ENCODE measurements around the gene CLEC4G. TPM values are rescaled to one million over a fixed set of nuclear protein-coding genes. Genes with fewer than 3 reads are reported as not detected.

CLEC4G gene
- total RNA-seq, 6 experiments from 2014 or later: 25.7 to 59.0 (median 38.2) TPM

- TF ChIP-seq, protein P1, sequence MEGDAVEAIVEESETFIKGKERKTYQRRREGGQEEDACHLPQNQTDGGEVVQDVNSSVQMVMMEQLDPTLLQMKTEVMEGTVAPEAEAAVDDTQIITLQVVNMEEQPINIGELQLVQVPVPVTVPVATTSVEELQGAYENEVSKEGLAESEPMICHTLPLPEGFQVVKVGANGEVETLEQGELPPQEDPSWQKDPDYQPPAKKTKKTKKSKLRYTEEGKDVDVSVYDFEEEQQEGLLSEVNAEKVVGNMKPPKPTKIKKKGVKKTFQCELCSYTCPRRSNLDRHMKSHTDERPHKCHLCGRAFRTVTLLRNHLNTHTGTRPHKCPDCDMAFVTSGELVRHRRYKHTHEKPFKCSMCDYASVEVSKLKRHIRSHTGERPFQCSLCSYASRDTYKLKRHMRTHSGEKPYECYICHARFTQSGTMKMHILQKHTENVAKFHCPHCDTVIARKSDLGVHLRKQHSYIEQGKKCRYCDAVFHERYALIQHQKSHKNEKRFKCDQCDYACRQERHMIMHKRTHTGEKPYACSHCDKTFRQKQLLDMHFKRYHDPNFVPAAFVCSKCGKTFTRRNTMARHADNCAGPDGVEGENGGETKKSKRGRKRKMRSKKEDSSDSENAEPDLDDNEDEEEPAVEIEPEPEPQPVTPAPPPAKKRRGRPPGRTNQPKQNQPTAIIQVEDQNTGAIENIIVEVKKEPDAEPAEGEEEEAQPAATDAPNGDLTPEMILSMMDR (IDR thresholded peaks at IDR 0.05): no peak
- TF ChIP-seq POLR2A (IDR thresholded peaks at IDR 0.05): no peak
- intact Hi-C loops (cut with DNase I): no loop called here
- no peak for DNase-seq
- Histone ChIP-seq H3K36me3 (no peaks in the 10 kb centered on the region), H3K4me3 (no peak overlapping the region), H3K27ac (no peak overlapping the region), H3K4me1 (no peaks in the 10 kb centered on the region), H3K27me3 (no peaks in the 10 kb centered on the region), H3K9me3 (no peaks in the 10 kb centered on the region)
- WGBS (ENCODE audit: insufficient coverage, low coverage, low lambda C conversion rate, missing lambda C conversion rate): 69% methylated on average over 5 of the region's 6 CpGs
- no peak for ATAC-seq
Observed at GRCh38 chr19:7704280-7705060, 27.4 kb downstream of the CLEC4G start.

- no peak overlapping the region for H3K27ac ChIP-seq
- ATAC-seq: no peak
- DNase-seq: no peak
- intact Hi-C loops (cut with DNase I): no loop called here
- no peaks in the 10 kb centered on the region for H3K9me3 ChIP-seq
- TF ChIP-seq POLR2A (IDR thresholded peaks at IDR 0.05): no peak
- TF ChIP-seq, protein P1 (IDR thresholded peaks at IDR 0.05): no peak
- H3K27me3 ChIP-seq: no peaks in the 10 kb centered on the region
- 48% methylated on average over 7 of the region's 8 CpGs for WGBS (ENCODE audit: insufficient coverage, low coverage, low lambda C conversion rate, missing lambda C conversion rate)
- no peaks in the 10 kb centered on the region for H3K36me3 ChIP-seq
- no peaks in the 10 kb centered on the region for H3K4me1 ChIP-seq
- H3K4me3 ChIP-seq: no peak overlapping the region
Observed at GRCh38 chr19:7703332-7703731, 28.6 kb downstream of the CLEC4G start.

- Histone ChIP-seq H3K4me3 (no peak within 1 kb of the TSS), H3K36me3 (no peaks in the 10 kb centered on the region), H3K27me3 (no peaks in the 10 kb centered on the region), H3K9me3 (no peaks in the 10 kb centered on the region), H3K4me1 (no peaks in the 10 kb centered on the region), H3K27ac (no peak within 1 kb of the TSS)
- intact Hi-C loops (cut with DNase I): no loop called here
- DNase-seq: no peak
- WGBS (ENCODE audit: insufficient coverage, low coverage, low lambda C conversion rate, missing lambda C conversion rate): 39% methylated on average over 11 of the region's 20 CpGs
- peak in 1 of 4 donors; percentile 21 for ATAC-seq
- TF ChIP-seq, protein P1 (IDR thresholded peaks at IDR 0.05): no peak
- TF ChIP-seq POLR2A (IDR thresholded peaks at IDR 0.05): no peak
Observed at GRCh38 chr19:7701654-7702457, 30.1 kb downstream of the CLEC4G start, which contains the start of gene FCER2. FCER2 (minus strand) TSS chr19:7702131; CDS start chr19:7699760, 2,371 bp downstream.

DNA sequence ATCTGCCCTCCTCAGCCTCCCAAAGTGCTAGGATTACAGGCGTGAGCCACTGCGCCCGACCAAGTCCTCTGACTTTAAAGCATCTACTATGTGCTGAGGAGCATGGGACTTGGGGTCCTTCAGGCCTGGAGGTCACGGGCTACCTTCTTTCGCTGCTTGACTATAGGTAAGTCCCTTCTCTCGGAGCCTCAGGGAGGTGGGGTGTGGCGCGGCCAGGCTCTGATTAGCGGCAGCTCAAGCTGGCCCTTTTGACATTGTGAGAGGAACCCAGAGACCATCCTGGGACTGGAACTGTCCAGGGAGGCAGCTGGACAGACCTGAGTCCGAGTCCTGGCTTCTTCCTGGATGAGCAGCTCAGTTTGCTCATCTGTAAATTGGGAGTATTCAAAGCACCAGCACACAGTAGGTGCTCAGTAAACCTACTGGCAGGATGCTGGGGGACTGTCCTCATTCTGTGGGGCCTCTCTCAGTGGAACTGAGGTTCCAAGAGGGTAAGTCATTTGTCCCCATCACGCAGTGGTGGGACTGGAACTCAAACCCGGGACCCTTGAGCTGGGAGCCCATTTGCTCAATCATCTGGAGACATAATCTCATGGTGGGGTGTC, 30.8 kb downstream of the CLEC4G start:
- H3K4me1 ChIP-seq: no peaks in the 10 kb centered on the region
- no peak for ATAC-seq
- intact Hi-C loops (cut with DNase I): no loop called here
- 79% methylated on average over 5 of the region's 12 CpGs for WGBS (ENCODE audit: insufficient coverage, low coverage, low lambda C conversion rate, missing lambda C conversion rate)
- no peaks in the 10 kb centered on the region for H3K9me3 ChIP-seq
- H3K36me3 ChIP-seq: no peaks in the 10 kb centered on the region
- no peak for TF ChIP-seq POLR2A (IDR thresholded peaks at IDR 0.05)
- TF ChIP-seq, protein P1 (IDR thresholded peaks at IDR 0.05): no peak
- no peak for DNase-seq
- H3K4me3 ChIP-seq: no peak overlapping the region
- no peak overlapping the region for H3K27ac ChIP-seq
- no peaks in the 10 kb centered on the region for H3K27me3 ChIP-seq
